ENCODE data around the gene RNF114. TPM values are rescaled to one million over a fixed set of nuclear protein-coding genes. Genes with fewer than 3 reads are reported as not detected.

The RNF114 gene
- polyA plus RNA-seq, 4 donors, result 56.9 to 79.1 (median 65.5) TPM

GRCh38 chr20:49901588-49901987 is 34.6 kb upstream of the RNF114 start:
- no peak for DNase-seq (ENCODE audit: low read depth in 4 of 4, low spot score in 3 of 4)

GRCh38 chr20:49904440-49905214 is 31.6 kb upstream of the RNF114 start:
- DNase-seq (ENCODE audit: low read depth in 4 of 4, low spot score in 3 of 4), result no peak

DNA sequence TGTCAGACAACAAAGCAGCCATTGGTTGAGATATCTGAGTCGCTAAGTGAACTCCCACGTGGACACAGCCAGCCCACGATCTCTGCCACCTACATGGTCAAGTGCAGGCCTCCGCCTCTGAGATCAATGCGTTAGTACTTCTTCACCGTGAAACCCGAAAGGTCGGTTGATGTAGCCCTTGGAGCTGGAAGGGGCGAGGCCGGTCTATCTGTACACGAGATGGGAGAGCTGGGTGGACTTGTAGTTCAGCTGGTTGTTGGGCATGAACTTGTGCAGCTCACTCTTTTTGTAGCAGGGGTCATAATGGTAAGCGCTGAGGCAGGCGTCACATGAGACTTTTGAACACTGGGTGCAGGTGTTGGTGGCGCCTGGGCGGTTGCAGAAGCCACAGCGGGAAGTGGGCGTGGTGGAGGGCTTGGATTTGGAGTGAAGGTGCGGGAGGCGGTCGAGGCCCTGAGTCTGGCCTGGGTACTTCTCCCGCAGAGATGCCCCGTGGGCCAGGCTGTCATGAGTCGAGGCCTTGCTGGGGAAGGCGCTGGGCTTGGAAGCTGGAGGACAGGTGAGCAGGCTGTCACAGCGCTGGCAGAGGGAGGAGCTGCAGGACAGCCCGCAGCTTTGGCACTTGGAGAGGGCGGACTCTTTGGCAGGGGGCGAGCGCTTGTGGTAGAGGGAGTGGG is 30.6 kb upstream of the RNF114 start:
- no peak for DNase-seq (ENCODE audit: low read depth in 4 of 4, low spot score in 3 of 4)

- no peak for DNase-seq (ENCODE audit: low read depth in 4 of 4, low spot score in 3 of 4)
These were observed 30.0 kb upstream of the RNF114 start for GRCh38 chr20:49906101-49906604.

DNA sequence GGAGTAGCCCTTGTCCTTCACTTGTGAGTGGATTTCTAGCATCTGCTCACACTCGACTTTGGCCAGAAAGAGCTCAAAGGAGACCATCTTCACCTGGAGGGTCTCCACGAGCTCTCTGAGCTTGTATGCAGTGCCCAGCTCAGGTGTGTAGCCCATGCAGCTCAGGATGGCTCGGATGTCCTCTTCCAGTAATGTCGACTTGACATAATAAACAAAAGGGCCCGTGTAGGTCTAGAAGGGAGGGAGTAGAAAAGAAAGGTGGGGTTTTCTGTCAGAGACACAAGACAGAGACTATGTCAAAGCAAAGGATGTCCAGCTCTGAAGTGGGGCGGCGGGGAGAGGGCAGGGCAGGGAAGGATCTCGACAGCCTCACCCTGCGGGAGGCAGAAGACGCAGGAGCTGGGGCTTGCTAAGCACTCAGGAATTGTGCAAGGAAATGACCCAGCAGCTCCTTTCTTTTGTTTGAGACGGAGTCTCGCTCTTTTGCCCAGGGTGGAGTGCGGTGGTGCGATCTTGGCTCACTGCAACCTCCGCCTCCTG is 29.5 kb upstream of the RNF114 start:
- no peak for DNase-seq (ENCODE audit: low read depth in 4 of 4, low spot score in 3 of 4)

DNA sequence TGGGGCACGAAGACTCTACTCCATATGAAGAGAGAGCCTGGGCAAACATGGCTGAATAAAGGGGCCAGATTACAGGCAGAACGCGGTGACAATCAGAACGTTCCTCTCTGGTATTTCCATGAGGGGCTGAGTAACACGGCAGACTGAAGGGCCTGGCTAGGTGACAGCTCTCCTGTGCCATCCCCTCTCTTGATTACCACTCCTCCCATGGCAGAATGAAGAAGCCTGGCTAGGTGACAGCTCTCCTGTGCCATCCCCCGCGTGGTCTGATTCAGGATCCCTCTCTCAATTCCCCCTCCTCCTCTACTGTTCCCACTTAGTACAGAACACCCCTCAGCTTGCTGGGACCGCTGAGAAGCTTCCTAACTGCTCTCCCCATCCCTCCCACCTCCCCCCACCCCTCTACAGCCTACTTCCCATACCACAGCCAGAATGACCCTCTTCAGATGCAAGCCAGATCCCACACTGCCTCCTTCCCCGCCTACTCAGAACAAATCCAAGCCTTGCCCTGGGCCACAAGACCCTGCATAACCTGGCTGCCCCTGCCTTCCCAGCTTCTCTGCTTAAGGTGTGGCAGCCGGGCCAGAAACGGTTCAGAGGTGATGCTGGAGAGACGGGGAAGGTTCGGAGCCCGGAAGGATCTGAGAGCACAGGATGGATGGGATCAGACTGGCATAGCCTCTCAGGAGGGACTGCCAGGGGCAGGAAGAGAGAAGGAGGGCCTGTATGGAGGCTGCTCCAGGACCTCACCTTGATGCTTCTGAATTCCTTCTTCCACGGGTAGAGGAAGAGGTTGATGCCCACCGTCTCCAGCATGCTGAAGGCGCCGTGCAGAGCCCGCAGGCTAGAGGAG is 28.6 kb upstream of the RNF114 start:
- DNase-seq (ENCODE audit: low read depth in 4 of 4, low spot score in 3 of 4), result no peak

GRCh38 chr20:49908258-49908565 is 28.0 kb upstream of the RNF114 start:
- no peak for DNase-seq (ENCODE audit: low read depth in 4 of 4, low spot score in 3 of 4)

DNA sequence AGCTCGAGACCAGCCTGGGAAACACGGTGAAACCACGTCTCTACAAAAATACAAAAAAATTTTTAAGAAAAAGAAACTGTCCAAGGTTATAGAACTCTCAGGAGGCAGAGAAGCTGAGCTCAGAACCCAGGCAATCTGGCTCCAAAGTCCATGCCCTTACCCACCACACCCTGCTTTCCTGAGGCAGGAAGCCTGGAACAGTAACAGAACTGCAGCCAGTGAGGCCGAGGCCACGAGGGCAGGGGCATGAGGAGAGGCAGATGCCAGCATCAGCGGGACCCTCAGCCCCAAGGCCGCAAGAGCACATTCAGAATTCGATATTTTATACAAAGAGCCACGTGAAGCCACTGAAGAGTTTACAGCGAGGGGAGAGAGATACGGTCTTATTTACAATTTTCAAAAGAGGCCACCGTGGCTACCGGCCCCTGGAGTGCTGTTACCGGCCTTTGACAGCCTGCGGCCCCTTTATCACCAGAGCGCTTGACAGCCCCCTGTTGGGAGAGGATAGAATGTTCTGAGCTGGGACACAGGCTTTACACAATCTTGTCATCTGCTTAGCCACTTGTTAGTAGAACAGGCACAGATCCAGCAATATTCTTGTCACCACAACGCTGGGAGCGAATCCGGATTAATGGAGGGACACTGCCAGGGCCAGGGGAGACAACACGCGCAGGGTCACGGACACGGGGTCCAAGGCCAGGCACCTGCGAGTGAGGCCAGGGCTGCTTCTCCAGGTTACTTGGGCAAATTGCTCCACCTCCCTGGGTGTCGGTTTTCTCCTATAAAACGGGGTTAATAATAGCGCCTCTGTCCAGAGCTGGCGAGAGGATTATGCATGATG is 26.5 kb upstream of the RNF114 start:
- DNase-seq (ENCODE audit: low read depth in 4 of 4, low spot score in 3 of 4), result no peak

DNA sequence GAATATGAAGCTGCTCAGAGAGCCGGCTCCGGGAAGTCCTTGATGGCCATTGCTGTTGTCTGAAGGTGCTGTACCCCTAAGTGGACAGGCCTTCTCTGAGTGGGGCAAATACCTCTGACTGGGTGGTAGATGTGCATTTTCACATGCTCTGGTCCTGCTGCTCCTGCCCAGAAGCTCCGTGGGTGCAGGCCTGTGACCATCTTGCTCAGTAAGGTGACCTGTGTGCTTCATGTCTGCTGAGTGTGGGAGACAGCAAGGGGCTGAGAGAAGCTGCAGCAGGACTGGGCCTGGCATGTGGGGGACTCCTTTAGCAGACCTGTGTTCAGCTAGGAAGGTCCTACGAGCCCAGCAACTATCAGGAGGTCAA is 25.9 kb upstream of the RNF114 start:
- DNase-seq (ENCODE audit: low read depth in 4 of 4, low spot score in 3 of 4), result no peak

GRCh38 chr20:49913399-49914047 is 22.7 kb upstream of the RNF114 start:
- no peak for DNase-seq (ENCODE audit: low read depth in 4 of 4, low spot score in 3 of 4)

DNA sequence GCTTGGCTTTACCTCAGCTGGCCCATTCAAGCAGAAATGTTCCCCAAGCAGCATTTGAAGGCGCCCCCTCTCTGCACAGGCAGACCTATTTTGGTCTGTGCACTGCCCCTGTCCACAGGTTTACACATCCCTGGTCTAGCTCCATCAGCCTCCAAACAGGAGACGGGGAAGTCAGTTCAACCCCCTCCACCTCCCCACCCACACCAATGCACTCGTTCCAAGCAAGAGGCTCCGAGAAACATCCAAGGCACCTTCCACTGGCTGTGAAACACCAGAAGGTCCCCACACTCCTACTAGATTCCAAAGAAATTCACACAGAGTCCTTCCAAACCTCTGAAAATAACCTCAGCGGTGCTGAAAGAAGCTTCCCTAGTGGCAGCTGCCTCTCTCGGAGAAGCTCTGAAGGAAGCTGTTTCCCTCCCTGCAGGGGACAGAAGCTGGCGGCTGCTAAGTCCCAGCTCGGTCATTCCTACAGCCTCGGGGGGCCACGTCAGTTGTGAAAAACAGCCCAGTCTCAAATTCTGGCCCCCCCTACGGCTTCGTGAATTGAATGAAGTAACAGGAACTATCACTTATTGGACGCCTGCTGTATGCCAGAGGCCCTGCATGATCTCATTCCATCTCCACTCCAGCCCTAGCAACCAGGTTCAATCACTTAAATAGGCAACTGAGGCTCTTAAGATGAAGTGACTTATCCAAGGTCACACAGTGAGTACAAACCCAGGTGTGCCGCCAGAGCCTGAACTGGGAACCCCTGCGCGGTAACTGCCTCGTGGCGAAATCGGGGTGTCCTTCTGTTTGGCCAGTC is 21.7 kb upstream of the RNF114 start:
- DNase-seq (ENCODE audit: low read depth in 4 of 4, low spot score in 3 of 4), result no peak

DNA sequence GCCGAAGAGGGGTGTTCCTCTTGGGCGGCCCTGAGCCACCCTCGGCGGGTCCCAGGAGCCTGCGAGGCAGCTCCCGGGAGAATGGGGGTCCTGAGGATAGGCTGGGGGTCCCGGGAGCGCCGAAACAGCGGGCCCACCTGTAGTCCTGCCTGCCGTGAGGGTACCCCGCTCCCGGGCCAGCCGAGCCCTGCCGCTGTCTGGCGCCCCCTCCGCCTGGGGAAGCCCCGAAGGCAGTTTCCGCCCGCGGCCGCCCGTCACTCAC is 21.1 kb upstream of the RNF114 start:
- DNase-seq (ENCODE audit: low read depth in 4 of 4, low spot score in 3 of 4), result no peak

DNA sequence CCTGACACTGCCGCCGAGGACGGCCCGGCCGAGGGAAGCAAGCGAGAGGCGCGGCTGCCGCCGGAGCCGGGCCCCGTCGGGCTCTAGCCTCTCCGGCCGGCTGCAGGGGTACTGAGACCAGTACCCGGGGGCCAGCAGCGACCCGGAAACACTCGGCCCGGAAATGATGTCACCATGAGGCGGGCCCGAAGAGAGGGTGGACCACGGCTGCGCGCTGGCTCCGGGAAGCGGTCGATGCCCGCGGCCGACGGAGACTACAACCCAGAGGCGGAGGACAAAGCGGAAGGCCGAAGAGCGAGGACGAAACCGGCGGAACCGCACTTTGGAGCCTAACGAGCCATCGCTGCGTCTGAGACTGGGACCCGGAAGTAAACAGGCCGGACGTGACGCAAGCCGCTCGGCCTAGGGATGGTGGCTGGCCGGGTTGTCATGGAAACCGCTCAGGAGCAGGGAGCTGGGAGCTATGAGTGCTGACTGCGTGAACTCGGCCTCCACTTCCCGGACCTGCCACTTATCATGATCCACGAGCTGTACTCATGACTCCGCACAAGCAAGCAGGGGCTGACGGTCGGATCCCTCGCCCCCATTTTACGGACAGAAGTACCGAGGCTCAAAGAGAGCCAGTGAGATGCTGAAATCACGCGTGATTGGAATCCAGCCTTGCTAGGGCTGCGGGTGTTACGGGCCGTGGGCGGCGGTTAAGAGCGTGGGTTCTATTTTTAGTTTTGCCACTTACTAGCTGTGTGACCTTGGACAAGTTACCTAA is 20.6 kb upstream of the RNF114 start, which contains the start of gene SPATA2:
Gene SPATA2, minus strand, starts transcription at position 150 of the 766 bp plus-strand sequence. CDS start 7,039 bp downstream, outside the sequence.
- DNase-seq (ENCODE audit: low read depth in 4 of 4, low spot score in 3 of 4), result peak; percentile 85 to 91 (median 89)

GRCh38 chr20:49916146-49917002 is 19.8 kb upstream of the RNF114 start:
- DNase-seq (ENCODE audit: low read depth in 4 of 4, low spot score in 3 of 4), result no peak

DNA sequence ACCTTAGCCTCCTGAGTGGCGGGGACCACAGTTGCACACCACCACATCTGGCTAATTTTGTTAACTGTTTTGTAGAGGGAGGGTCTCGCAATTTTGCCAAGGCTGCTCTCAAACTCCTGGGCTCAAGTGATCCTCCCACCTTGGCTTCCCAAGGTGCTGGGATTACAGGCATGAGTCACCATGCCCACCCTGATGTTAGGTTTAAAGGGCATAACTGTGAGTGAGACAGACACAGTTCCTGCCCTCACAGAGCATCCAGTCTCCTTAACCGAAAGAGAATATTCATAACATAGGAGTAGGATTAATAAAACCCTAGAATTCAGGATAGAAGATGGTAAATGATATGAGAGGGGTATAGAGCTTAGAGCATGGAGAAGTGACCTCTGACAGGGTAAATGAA is 17.8 kb upstream of the RNF114 start:
- no peak for DNase-seq (ENCODE audit: low read depth in 4 of 4, low spot score in 3 of 4)

DNA sequence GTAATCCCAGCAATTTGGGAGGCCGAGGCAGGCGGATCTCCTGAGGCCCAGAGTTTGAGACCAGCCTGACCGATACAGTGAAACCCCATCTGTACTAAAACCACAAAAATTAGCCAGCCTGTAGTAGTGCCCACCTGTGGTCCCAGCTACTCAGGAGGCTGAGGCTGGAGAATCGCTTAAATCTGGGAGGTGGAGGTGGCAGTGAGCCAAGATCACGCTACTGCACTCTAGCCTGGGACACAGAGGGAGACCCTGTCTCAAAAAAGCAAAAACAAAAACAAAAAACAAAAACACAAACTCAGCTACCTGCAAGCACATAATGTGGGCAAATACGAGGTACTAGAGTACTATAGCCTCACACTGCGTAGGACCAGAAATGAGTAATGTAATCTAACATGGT is 17.2 kb upstream of the RNF114 start:
- DNase-seq (ENCODE audit: low read depth in 4 of 4, low spot score in 3 of 4), result no peak

- DNase-seq (ENCODE audit: low read depth in 4 of 4, low spot score in 3 of 4), result no peak
These were observed 16.7 kb upstream of the RNF114 start for GRCh38 chr20:49919461-49919860.

Data from left renal pelvis (tissue), 4 donors.